Suprapubic skin (tissue), 4 donors: Measurements from ENCODE around the gene PTPRN2. TPM values are rescaled to one million over a fixed set of nuclear protein-coding genes. Genes with fewer than 3 reads are reported as not detected.

Experiments used
- DNase-seq, 2 donors: peaks; one replicate each; pipeline ENCODE4 v3.0.0-alpha.2; 2019; ENCODE audit warnings: low spot score in 2 of 2
- H3K27ac ChIP-seq: fragments of 200-600 bp; sonication (generic); one replicate; pipeline ENCODE4 v1.5.1; 2019
- H3K27me3 ChIP-seq: fragments of 200-600 bp; sonication (generic); one replicate; pipeline ENCODE4 v1.5.1; 2019
- H3K36me3 ChIP-seq: fragments of 200-600 bp; sonication (generic); one replicate; pipeline ENCODE4 v1.5.1; 2019
- H3K4me1 ChIP-seq: fragments of 200-600 bp; sonication (generic); one replicate; pipeline ENCODE4 v1.5.1; 2019
- H3K4me3 ChIP-seq: fragments of 200-600 bp; sonication (generic); one replicate; pipeline ENCODE4 v1.5.1; 2019; ENCODE audit warnings: mild to moderate bottlenecking
- H3K9me3 ChIP-seq: fragments of 200-600 bp; sonication (generic); one replicate; pipeline ENCODE4 v1.5.1; 2019
- CTCF ChIP-seq, 2 donors: fragments of 200-600 bp in 1 of 2; fragments of 450-650 bp in 1 of 2; sonication (generic) in 1 of 2; IDR thresholded peaks; one replicate each; pipeline ENCODE4 v1.5.1; 2016 to 2019; ENCODE audit warnings: antibody characterized with exemption in 2 of 2, mild to moderate bottlenecking in 1 of 2, moderate library complexity in 1 of 2
- EP300 ChIP-seq: sonication (generic); formaldehyde crosslinking; IDR thresholded peaks from one replicate; pipeline ENCODE4 v1.6.1; 2017; ENCODE audit warnings: antibody characterized with exemption
- POLR2A ChIP-seq, 2 donors: fragments of 450-650 bp; IDR thresholded peaks; one replicate each; pipeline ENCODE4 v1.6.1; 2017; ENCODE audit warnings: antibody characterized with exemption in 2 of 2, mild to moderate bottlenecking in 2 of 2, moderate library complexity in 2 of 2
- POLR2AphosphoS5 ChIP-seq, 3 donors: sonication (generic); formaldehyde crosslinking; IDR thresholded peaks; one replicate each; pipeline ENCODE4 v1.6.1; 2017; ENCODE audit warnings: antibody characterized with exemption in 3 of 3
- WGBS: methylation state at CpG from one replicate; pipeline ENCODE4 v1.1.5; 2018; 5-methylcytosine and 5-hydroxymethylcytosine counted together
- total RNA-seq, 4 donors: library from RNA; depleted of rRNA; stranded (reverse); fragments of >200 nt; gene quantifications; one replicate each; pipeline ENCODE4 v1.1.0, GENCODE V29; 2016

PTPRN2 gene
- total RNA-seq, 4 donors from 2014 or later: 0.23 to 1.8 (median 1.3) TPM

- Histone ChIP-seq H3K9me3 (no peaks in the 10 kb centered on the region), H3K4me3 (no peak overlapping the region)
- 65% methylated on average over 11 of the region's 18 CpGs for WGBS
These were observed 214.0 kb downstream of the PTPRN2 start for GRCh38 chr7:158373476-158374133.

GRCh38 chr7:158372400-158373342, 215.0 kb downstream of the PTPRN2 start:
- Histone ChIP-seq H3K27ac (no peak overlapping the region), H3K27me3 (peaks cover 20% of the 10 kb centered on the region), H3K4me3 (no peak overlapping the region), H3K4me1 (no peaks in the 10 kb centered on the region), H3K9me3 (no peaks in the 10 kb centered on the region), H3K36me3 (no peaks in the 10 kb centered on the region)
- 83% methylated on average over 22 of the region's 23 CpGs for WGBS
- no peak for TF ChIP-seq POLR2AphosphoS5 (IDR thresholded peaks at IDR 0.05)
- TF ChIP-seq POLR2A (IDR thresholded peaks at IDR 0.05): no peak
- TF ChIP-seq EP300: no peak
- no peak for TF ChIP-seq CTCF (IDR thresholded peaks at IDR 0.05)
- no peak for DNase-seq

More at GRCh38 chr7:158373476-158374133, 214.0 kb downstream of the PTPRN2 start:
- DNase-seq: no peak
- Histone ChIP-seq H3K4me1 (no peaks in the 10 kb centered on the region), H3K36me3 (no peaks in the 10 kb centered on the region), H3K27ac (no peak overlapping the region), H3K27me3 (peaks cover 20% of the 10 kb centered on the region)
- TF ChIP-seq CTCF (IDR thresholded peaks at IDR 0.05) (no peak), EP300 (no peak), POLR2A (IDR thresholded peaks at IDR 0.05) (no peak)

- Histone ChIP-seq H3K27ac (no peak overlapping the region), H3K27me3 (peaks cover 20% of the 10 kb centered on the region), H3K36me3 (no peaks in the 10 kb centered on the region), H3K9me3 (no peaks in the 10 kb centered on the region), H3K4me3 (no peak overlapping the region), H3K4me1 (no peaks in the 10 kb centered on the region)
- 95% methylated on average over 9 of the region's 17 CpGs for WGBS
- TF ChIP-seq CTCF (IDR thresholded peaks at IDR 0.05): no peak
- peak in 1 of 2 donors; percentile 50 for DNase-seq
These were observed 215.8 kb downstream of the PTPRN2 start for GRCh38 chr7:158371856-158372255.

GRCh38 chr7:158369866-158370265, 217.8 kb downstream of the PTPRN2 start:
- 91% methylated on average over 16 of the region's 16 CpGs for WGBS
- Histone ChIP-seq H3K9me3 (no peaks in the 10 kb centered on the region), H3K4me3 (no peak overlapping the region), H3K27me3 (peaks cover 8% of the 10 kb centered on the region), H3K27ac (no peak overlapping the region), H3K4me1 (no peaks in the 10 kb centered on the region), H3K36me3 (no peaks in the 10 kb centered on the region)
- no peak for TF ChIP-seq EP300
- TF ChIP-seq POLR2AphosphoS5 (IDR thresholded peaks at IDR 0.05): no peak
- TF ChIP-seq CTCF (IDR thresholded peaks at IDR 0.05): no peak
- TF ChIP-seq POLR2A (IDR thresholded peaks at IDR 0.05): no peak
- DNase-seq: peak in 1 of 2 donors; percentile 36

GRCh38 chr7:158369290-158369689, 218.3 kb downstream of the PTPRN2 start:
- no peak overlapping the region for H3K27ac ChIP-seq
- WGBS: 84% methylated on average over 6 of the region's 6 CpGs
- H3K4me1 ChIP-seq: no peaks in the 10 kb centered on the region
- no peak overlapping the region for H3K4me3 ChIP-seq
- H3K27me3 ChIP-seq: peaks cover 8% of the 10 kb centered on the region
- H3K36me3 ChIP-seq: no peaks in the 10 kb centered on the region
- TF ChIP-seq POLR2A (IDR thresholded peaks at IDR 0.05) (no peak), POLR2AphosphoS5 (IDR thresholded peaks at IDR 0.05) (no peak), CTCF (IDR thresholded peaks at IDR 0.05) (no peak), EP300 (no peak)
- no peaks in the 10 kb centered on the region for H3K9me3 ChIP-seq
- DNase-seq: peak in 1 of 2 donors; percentile 25
